ENCODE results near the gene ATP7B.
A peak's percentile ranks its signal among the peaks of the same experiment; 100 is the strongest.
"Not testable (repeated sequence)": the region's sequence is repeated elsewhere in the genome, so short reads cannot be mapped to it uniquely, and the experiment has no call there.

Gene ATP7B

DNA sequence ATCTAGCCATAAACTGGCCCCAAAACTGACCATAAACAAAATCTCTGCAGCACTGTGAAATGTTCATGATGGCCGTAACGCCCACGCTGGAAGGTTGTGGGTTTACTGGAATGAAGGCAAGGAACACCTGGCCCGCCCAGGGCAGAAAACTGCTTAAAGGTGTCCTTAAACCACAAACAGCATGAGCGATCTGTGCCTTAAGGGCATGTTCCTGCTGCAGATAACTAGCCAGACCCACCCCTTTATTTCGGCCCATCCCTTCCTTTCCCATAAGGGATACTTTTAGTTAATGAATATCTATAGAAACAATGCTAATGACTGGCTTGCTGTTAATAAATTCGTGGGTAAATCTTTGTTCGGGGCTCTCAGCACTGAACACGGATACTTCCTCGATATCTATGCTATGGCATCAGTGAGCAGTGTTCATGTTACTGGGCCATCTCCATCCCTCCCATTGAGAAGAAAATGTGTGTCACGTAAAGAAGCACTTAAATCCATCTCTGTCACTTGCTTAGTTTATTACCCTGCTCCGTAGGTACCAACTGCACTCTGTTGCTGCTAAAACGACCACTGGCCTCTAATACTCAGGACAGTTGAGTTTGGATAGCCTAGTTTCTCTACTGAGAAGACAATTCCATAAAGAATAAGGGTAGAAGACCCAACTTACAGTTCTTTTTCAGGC is 5.3 kb downstream of the ATP7B start:
- no peak for DNase-seq

DNA sequence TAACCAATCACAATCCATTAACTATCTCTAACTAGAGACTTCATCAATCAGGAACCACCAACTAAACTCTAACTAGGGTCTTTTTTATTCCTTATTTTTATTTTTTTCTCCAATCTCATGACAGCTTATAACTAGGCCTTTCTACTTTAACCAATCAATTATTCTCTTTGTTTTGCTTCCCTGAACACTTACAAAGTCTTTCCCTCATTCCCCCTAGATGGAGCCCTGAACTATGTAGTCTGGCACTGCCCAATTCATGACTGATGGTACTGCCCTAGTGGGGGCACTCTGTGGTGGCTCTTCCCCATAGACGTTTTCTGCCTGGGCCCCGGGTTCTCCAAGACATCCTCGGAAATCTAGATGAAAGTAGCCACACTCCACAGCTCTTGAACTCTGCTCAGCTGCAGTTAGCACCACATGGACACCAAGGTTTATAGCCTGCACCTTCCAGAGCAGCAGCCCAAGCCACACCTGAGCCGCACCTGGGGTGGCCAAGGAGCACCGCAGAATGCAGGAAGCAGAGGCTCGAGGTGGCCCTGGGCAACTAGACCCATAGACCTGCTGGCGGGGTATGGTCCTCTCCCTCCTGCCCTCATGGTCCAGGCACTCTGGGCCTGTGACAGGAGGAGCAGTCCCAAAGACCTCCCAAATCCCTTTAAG is 6.6 kb downstream of the ATP7B start:
- DNase-seq: no peak

DNA sequence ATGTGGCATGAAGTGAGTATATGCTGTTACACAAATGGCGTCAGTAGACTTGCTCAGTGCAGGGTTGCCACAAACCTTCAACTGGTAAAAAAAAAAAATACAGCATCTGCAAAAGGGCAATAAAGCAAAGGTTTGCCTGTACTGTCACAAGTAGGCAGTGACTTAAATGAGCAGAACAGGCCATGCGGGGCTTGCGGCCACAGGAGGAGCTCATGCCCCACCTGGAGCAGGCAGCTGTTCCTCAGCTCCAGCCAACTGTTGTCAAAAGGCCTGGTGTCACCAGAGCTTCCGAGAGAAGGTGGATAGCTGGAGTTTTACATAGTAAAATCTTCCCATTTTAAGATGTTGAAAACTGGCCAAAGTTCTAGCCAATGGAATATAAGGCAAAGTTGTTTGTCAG is 7.7 kb downstream of the ATP7B start:
- DNase-seq: no peak

DNA sequence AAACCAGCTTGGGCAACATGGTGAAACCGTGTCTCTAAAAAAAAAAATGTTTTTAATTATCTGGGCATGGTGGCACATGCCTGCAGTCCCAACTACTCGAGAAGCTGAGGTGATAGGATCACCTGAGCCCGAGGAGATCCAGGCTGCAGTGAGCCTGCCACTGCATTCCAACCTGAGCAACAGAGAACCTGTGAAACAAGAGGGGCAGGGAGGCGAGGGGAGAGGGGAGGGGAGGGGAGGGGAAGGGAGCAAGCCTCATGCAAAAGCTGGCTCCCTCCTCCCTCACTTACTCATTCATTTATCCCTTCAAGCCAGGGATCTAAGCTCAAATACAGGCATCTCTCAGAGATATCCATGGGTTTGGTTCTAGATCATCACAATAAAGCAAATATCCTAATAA is 8.9 kb downstream of the ATP7B start:
- no peak for DNase-seq

DNA sequence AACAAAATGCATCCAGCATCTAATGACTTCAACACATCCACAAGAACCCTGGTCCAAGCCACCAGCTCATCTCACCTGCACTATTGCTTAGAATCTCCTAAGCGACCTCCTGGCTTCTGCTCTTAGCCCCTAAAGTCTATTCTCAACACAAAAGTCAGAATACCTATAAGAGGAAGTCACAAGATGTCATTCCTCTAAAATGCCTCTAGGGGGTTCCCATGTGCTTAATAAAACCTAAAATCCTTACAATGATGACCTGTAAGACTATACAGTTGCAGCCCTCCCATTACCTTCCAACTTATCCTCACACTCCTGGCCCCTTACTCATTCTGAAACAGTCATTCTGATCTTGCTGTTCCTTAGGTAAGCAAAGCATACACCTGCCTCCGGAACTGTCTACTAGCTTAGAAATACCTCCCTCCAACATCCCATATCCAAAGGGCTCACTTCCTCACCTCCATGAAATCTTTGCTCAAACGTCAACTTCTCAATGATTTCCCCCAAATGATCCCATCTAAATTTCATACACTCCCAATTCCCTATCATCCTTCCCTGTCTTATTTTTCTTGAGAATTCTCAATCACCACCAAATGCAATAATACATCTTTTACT is 10.0 kb downstream of the ATP7B start:
- DNase-seq: peak; percentile 24

DNA sequence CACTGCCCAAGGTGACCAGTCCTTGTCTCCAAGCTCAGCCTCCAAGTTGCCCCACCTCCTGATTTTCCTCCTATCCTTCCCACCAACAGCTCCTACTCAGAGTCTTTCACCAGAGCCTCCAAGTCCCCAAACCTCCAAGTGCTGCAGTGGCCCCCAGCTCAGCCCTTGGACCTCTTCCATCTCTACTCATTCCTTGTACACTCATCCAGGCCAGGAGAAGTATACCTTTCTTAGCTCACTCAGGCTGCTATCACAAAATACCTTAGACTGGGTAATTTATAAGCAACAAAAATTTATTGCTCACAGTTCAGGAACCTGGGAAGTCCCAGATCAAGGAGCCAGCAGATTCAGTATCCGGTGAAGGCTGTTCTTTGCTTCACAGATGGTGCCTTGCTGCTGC is 11.3 kb downstream of the ATP7B start:
- no peak for DNase-seq

DNA sequence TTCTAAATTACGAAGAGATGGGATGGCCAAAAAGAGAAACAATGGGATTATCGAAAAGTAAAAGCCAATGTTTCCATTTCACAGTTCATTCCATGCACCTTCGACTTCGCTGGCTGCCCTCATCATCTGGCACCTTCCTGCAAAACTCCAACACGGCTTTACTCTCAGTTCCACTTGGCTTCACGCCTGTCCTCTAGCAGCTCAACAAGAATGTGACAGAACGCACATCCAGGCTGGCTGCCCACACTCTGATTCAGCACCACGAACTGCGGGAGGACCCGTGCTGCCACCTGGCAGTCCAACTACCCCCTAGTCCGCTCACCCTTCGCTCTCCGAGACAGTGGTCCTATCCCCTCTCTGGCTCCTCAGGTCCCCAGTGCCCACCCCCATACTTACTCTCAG is 11.7 kb downstream of the ATP7B start:
- no peak for DNase-seq

DNA sequence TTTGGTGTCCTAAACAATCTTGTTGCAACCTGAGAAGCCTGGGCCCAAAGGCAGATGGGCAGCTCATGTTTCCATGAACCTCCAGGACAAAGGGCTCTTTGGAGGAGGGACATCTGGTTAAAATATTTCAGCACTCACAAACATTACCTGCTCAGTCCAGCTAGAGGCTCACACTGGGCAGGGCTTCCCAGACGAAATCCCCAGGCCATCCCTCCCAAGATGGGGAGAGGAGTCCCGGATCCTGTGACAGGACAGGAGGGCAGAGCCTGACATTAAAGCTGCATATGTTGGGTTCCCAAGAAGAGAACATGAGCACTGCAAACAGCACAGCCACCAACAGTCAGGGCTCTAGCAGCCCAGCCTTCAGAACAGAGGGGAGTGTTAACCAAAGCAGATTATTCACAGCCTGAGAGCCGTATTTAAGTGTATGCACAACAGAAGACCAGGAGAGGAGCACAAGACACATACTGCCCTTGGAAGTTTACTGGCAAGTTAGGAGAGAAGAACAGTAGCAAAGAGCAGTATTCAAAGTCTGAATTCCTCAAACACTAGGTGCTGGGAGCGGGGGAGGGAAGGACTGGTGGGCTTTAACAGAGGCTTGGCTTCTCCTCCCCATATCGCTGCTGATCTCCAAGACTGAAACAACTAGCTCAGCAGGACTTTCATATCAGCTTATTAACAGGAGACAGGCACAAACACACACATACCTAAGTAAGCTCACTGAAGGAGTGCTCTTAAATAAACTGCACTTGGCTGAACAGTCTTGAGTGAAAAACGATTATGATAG is 12.3 kb downstream of the ATP7B start:
- DNase-seq: no peak

DNA sequence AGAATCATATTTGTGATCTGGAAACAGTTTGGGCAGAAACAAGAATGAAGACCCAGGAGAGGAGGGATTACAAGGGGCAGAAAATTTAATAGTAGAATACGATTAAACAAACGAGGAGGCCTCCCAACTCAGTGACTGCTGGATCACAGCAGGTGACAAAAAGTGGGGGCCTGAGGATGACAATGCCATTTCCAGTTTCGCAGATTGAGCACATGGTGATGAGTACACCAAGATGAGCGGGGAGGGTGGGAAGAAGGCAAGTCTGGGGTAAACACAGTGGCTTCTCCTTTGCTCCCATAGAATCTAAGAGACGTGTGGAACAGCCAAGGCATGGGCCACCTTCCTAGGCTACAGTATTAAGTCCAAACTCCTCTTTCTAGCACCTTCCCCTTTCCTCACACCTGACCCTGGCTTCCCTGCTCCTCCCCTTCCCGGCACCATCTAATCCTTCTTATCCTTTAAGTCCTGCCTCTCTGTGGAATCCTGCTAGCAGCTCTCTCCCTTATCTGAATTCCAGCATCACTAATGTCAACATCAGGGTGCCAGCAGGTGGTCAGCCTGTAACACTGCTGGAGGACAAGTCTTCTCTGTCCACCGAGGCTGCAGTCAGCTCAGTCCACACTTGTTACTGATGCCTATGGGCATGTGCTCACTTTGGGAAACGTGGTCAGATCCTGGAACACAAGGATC is 13.5 kb downstream of the ATP7B start:
- DNase-seq: no peak

DNA sequence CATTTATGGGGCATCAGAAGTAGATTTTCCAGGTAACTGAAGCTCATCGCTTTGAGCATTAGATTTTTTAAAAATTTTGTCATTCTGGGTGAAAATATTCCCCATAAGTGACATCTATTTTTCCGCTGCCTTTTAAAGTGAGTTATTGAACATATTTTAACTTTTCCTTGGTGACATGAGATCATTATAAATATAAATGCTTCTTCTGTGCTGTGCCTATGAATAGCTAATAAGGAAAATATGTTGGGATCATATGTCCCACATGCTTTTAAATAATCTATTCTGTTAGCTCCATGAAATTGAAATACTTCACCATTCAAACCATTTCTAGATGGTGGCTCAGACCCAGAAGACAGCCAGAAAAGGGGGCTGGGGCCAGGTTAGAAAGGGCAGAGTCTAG is 14.1 kb downstream of the ATP7B start:
- DNase-seq: no peak

DNA sequence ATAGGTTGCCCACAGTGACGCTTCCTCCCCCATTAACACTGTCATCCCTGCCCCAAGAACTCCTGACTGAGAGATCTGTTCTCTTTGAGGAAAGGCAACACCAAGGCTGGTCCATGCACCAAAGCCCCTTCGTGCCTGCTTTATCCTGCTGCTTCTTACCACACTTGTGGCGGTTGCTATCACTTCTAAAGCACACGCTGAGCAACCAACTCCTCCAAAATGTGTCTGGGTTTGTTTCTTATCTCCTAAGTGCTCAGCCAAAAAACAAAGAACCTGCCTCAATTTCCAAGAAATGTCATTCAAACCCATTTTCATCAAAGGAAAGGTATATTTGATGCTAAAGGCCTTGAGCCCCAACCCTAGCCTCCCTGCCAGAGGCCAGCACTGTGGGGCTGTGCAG is 14.6 kb downstream of the ATP7B start:
- no peak for DNase-seq

DNA sequence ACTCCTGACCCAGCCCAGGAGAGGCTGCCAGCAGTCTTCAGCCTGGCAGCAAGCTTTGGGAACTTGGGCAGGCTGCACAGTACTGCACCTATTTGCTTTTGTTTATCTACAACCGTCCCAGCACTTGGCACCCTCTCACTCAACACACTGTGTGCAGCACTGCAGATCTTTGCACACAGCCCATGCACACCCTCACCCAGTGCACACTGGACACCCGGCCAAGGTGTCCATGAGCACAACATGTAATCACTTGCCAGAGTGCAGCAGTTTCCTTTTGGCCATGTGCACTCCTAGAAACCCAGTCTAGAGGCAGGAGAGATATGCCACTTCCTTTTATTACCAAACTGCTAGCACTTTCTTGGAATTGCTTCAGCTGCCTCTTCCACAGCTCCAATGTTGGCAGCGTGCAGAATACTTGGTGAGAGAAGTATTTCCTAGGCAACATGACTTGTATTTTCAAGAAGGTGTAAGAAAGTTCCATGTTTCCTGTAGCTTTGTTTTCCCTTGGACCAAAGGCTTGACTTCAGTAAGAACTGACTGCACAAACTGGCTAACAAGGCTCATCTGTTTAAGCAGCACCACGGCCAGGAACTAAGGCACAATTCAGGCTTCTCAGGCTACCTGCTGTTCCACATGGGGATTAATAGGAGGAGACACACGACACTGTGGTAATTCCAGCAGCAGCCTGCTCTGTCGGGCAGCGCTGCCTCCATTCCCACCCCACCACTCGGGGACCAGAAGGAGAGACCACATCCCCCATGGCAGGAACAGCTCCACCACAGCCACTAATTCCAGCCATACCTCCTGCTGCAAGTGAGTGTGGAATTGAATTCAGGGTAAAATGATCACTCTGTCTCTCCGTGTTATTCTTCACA is 15.3 kb downstream of the ATP7B start:
- no peak for DNase-seq

DNA sequence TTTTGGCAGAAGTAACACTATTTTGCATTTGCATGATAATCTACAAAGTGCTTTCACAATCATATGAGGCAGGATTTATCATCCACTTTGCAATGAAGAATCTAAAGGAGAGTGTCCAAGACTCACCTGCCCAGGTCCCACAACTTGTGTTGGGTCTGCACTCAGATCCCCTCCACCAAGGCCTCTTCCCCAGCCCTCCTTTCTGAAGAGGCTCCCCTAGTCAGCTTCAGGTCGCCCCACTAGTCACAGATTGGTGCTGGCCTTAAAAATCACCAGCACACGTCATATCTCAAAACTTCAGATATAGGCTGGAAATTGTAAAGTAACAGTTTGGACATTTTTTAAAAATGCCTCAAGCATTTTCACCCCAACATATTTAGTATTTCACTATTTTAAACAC is 17.5 kb downstream of the ATP7B start:
- no peak for DNase-seq

DNA sequence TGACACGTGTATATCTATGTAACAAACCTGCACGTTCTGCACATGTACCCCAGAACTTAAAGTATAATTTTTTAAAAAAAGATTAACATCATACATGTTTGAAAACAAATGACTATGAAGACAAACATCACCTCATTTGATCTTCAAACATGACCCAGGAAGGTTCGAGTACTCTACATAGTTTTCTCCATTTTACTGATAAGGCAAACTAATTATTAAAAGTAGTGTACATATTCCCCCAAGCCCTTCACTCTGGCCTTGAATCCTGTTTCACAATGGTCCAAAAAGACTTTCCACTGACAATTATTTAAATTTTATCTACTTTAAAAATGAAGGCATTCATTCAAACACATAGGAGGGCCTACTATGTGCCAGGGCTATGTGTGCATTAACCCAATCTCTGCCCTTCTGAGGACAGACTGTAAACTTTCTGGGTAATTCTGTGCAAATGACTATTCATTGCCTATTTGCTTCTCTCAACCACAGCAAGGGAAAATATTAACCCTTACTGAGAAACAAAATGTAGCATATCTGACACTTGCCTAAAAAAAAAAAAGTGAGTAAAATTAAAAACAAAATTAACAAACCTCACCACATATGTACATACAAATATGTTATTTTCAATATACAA is 22.1 kb downstream of the ATP7B start:
- DNase-seq: no peak

DNA sequence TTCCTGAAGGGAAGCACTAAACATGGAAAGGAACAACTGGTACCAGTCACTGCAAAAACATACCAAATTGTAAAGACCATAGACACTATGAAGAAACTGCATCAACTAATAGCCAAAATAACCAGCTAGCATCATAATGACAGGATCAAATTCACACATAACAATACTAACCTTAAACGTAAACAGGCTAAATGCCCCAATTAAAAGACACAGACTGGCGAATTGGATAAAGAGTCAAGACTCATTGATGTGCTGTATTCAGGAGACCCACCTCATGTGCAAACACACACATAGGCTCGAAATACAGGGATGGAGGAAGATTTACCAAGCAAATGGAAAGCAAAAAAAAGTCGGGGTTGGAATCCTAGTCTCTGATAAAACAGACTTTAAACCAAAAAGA is 26.3 kb downstream of the ATP7B start:
- DNase-seq: not testable (repeated sequence)

DNA sequence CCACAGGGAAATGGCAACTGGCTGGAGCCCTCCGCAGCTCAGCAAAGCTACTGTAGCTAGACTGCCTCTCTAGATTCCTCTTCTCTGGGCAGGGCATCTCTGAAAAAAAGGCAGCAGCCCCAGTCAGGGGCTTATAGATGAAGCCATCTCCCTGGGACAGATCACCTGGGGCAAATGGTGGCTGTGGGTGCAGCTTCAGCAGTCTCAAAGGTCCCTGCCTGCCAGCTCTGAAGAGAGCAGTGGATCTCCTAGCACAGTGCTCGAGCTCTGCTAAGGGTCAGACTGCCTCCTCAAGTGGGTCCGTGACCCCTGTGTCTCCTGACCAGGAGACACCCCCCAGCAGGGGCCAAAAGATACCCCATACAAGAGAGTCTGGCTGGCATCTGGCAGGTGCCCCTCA is 28.0 kb downstream of the ATP7B start:
- DNase-seq: not testable (repeated sequence)

DNA sequence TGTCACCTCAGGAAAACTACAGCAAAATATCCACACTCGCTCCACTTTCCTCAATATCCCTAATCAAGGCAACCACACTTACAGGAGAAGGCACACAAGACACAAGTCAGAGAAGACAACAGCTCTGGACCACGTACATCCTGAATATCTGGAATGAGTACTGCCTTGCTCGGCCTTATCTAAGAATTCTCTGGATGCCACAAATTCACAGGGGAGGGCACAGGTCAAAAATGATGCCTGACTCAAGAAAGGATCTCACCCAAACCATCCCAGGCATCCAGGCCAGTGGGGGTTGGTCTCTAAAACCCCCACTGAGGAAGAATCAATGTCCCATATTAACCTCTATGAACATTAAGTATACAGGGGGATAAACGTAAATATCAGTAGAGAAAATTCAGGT is 29.9 kb downstream of the ATP7B start:
- no peak for DNase-seq

DNA sequence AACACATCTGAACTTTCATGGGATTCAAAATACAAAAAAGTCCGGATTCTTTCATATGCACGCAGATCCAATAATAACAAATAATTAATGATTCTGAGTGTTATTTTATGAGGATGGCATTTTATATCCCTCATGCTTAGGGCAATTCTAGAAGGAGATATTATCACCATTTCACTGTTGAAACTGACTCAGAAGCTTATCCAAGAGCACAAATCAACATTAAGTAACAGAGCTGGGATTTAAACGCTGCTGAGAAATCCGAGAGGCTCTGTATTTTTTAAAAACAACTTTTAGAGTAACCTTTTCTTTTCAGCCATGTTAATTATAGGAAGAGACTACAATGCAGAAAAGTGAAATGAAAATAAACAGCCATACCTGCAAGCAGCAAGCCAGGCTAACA is 30.3 kb downstream of the ATP7B start:
- DNase-seq: no peak

DNA sequence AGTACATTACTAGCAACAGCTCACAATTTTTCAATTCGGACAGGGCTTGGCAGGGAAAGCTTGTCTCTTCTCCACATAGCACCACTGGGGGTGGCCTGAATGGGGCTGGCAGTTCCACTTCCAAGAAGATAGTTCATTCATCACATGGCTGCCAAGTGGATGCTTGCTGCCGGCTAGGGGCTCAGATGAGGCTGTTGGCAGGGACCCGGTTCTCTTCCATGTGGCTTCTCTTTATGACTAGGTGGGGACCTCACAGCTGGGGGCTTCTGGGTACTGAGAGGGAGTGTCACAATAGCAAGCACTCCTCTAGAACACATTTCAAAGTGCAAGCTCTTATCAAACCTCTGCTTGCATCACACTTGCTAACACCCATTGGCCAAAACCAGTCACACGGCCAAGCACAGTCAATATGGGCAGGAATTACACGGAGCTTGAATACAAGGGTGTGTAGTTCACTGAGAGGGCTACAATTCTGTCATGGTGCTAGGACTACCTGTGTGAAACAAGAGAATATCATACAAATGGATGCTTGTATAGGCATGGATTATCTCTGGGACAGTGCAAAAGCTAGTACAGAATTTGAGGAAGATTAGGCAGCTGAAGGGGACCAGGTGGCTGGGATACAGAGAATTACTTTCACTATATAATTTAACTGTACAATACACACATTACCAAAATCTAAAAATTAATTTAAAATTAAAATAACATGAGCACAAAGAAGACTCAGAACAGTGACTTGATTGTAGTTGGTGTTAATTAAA is 32.3 kb downstream of the ATP7B start:
- no peak for DNase-seq

DNA sequence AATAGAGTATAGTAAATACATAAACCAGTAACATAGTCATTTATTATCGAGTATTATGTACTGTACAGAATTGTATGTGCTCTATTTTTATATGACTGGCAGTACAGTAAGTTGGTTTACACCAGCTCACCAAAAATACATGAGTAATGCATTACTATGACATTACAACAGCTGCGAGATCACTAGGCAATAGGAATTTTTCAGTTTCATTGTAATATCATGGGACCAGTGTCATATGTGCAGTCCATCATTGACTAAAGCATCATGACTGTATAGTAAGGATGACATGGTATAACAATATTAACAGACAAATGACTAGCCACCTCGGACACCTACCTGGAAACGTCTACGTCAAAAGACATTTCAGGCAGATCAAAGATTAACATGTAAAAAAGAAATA is 33.6 kb downstream of the ATP7B start:
- no peak for DNase-seq

DNA sequence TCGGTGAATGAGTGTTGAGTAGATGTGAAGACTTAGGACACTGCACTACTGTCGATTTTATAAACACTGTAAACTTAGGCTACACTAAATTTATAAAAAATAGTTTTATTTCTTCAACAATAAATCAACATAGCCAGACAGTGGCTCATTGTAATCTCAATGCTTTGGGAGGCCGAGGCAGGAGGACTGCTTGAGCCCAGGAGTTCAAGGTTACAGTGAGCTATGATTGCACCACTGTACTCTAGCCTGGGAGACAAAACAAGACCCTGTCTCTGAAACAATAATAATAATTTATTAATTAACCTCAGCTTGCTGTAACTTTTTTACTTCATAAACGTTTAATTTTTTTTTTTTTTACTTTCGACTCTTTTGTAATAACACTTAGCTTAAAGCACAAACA is 34.4 kb downstream of the ATP7B start:
- no peak for DNase-seq
